ENCODE measurements around the gene PRPSAP2. TPM values are rescaled to one million over a fixed set of nuclear protein-coding genes. Genes with fewer than 3 reads are reported as not detected.
A peak's percentile ranks its signal among the peaks of the same experiment; 100 is the strongest.
"Not testable (repeated sequence)": the region's sequence is repeated elsewhere in the genome, so short reads cannot be mapped to it uniquely, and the experiment has no call there.

PRPSAP2 gene, protein sequence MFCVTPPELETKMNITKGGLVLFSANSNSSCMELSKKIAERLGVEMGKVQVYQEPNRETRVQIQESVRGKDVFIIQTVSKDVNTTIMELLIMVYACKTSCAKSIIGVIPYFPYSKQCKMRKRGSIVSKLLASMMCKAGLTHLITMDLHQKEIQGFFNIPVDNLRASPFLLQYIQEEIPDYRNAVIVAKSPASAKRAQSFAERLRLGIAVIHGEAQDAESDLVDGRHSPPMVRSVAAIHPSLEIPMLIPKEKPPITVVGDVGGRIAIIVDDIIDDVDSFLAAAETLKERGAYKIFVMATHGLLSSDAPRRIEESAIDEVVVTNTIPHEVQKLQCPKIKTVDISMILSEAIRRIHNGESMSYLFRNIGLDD
- total RNA-seq, result 26.3 TPM
- long read RNA-seq, transcript PRPSAP2-201 (12 exons, 1,910 nt), result major isoform, 11 of 26 reads
- long read RNA-seq, partial matches to known transcripts, result 1 of 26 reads
- long read RNA-seq, other reads (novel, unspliced or antisense), result 14 of 26 reads

DNA sequence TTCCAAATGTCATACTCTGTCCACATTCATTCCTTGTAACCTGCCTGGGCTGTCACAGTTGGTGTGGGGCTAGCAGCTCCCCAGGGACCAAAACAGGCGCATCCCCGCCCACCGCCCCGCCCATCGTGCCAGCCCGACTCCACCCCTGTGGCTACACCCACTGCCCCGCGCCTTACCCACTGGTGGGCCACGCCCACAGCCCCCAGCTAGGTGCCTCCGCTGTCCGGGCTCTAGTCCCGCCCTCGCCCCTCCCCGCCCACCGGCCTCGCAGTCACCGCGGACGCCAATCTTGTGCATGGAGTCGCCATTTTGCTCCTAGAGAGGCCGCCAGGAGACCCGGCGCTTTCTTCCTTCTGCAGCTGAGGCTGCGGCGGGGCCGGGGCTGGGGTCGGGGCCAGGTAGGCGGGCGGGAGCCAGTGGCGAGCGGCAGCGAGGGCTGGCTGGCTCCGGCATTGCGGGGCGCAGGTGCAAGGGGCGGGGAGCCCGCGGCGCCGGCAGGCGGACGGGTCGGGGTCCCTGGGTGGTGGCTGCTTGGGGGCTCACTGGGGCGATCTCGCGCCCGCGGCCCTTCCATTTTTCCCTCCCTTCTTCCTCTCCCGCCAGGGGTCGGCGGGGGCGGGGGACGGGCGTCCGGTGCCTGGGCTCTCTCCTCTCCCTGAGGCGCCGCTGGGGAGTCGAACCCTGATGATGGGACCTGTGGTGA lies at the start of gene PRPSAP2:
Gene PRPSAP2 (plus strand): TSS at position 268 of the 703 bp plus-strand sequence. CDS start 7,703 bp downstream, outside the sequence.
- ATAC-seq (peak; percentile 98), DNase-seq (peak; percentile 99)
- Histone ChIP-seq H3K36me3 (no peaks in the 10 kb centered on the region), H3K9me3 (no peaks in the 10 kb centered on the region), H3K4me1 (peaks cover 20% of the 10 kb centered on the region), H3K27me3 (no peaks in the 10 kb centered on the region), H3K27ac (peak within 1 kb of the TSS; percentile 93), H3K4me3 (peak within 1 kb of the TSS; percentile 91)
- TF ChIP-seq, protein P1, sequence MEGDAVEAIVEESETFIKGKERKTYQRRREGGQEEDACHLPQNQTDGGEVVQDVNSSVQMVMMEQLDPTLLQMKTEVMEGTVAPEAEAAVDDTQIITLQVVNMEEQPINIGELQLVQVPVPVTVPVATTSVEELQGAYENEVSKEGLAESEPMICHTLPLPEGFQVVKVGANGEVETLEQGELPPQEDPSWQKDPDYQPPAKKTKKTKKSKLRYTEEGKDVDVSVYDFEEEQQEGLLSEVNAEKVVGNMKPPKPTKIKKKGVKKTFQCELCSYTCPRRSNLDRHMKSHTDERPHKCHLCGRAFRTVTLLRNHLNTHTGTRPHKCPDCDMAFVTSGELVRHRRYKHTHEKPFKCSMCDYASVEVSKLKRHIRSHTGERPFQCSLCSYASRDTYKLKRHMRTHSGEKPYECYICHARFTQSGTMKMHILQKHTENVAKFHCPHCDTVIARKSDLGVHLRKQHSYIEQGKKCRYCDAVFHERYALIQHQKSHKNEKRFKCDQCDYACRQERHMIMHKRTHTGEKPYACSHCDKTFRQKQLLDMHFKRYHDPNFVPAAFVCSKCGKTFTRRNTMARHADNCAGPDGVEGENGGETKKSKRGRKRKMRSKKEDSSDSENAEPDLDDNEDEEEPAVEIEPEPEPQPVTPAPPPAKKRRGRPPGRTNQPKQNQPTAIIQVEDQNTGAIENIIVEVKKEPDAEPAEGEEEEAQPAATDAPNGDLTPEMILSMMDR (IDR thresholded peaks at IDR 0.05), result no peak
- intact Hi-C loops (cut with DNase I), result no loop called here

DNA sequence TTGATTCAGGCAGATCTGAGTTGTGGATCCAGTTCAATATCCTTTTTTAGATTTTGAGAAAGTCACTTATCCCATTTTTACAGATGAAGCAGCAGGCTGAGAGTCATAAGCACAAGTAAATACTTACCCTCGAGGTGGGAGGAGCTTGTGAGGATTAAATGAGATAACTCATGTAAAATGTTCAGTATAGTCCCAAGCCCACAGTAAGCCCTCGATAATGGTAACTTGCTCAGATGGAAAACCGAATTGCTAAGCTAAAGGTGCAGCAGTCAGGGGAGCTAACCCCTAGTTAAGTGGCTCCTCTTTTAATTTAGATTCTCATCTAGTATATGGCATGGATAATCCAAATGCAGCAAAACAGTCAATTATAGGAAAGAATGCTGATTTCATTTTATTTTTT lies 42.0 kb upstream of the PRPSAP2 start:
- H3K27ac ChIP-seq; DNase-seq; H3K36me3 ChIP-seq; H3K4me3 ChIP-seq; H3K9me3 ChIP-seq; intact Hi-C loops (cut with DNase I); H3K4me1 ChIP-seq; H3K27me3 ChIP-seq; ATAC-seq: not testable (repeated sequence)

DNA sequence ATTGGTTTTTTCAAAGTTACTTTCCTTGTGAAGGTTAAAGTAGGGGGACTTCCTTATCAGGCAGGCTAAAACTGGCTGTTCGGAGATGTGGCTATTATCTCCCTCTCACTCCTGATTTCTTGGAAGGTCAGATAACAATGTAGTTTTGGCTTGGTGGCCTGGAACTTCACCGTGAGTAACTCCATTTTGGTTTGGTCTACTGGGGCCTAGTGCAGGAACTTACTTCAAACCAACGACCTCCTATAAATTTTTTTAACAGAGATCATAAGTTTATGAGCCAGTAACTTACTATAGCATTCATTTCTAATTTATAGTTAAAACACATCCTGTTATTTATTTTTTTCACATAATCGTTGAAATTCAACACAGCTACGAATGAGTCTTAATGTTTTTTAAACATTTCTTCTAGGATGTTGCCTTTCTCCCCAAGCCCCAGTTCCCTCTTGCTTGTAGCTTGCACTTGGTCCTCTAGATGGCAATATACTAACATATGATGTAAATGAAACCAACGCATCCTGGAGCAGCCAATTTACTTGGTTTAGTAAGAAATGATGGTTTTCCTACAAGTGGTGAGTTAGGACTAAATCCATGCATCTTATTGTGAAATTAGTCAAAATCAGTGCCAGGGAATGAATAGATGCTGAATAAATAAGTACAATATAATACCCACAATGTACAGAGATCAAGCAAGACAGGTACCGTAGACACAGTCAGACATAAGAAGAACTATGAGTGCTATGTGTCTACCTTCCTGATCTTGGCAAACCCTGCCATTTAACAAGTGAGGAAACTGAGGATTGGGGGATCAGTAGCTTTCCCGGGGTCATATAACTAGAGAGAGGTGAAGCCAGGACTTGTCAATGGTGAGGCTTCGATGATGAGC lies 41.2 kb upstream of the PRPSAP2 start:
- H3K27ac ChIP-seq; intact Hi-C loops (cut with DNase I); H3K4me3 ChIP-seq; H3K9me3 ChIP-seq; DNase-seq; H3K4me1 ChIP-seq; H3K27me3 ChIP-seq; H3K36me3 ChIP-seq: not testable (repeated sequence)
- TF ChIP-seq, protein P1 (IDR thresholded peaks at IDR 0.05), result peak; percentile 75
- ATAC-seq, result peak; percentile 90

DNA sequence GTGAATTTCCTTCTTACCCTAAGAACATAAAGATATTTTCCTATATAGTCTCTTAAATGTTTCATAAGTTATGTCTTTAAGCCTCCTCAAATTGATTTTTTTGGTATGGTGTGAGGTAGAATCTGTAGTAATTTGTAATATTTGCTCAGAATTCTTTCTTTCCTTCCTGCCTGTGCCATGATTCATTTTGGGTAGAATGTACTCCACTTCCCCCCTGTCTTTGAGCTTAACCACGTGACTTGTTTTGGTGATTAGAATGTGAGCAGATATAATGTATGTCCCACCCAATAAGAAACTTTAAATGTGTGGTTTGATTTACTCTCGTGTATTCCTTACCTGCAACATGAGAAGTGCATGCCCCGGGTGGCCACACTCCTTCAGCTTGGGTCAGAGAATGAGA lies 36.5 kb upstream of the PRPSAP2 start:
- DNase-seq; H3K9me3 ChIP-seq; ATAC-seq; H3K27ac ChIP-seq; H3K4me1 ChIP-seq; H3K27me3 ChIP-seq; H3K4me3 ChIP-seq; H3K36me3 ChIP-seq; intact Hi-C loops (cut with DNase I): not testable (repeated sequence)

DNA sequence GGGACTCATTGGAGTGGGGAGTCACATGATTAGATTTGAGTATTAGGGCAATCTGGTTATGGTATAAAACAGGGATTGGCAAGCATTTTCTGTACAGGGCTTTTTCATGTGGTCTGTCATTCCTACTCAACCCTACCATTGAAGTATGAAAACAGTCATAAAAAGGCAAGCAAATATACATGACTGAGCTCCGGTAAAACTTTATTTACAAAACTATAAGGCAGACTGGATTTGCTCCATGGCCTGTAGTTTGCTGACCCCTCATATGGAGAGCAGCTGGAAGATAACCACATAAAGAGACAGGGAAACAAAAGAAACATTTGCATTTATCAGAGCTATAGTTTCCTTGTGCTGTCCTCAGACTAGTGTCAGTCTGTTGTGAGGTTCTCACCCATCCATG lies 30.3 kb upstream of the PRPSAP2 start:
- ATAC-seq; DNase-seq; H3K9me3 ChIP-seq; H3K27me3 ChIP-seq; H3K36me3 ChIP-seq; H3K4me1 ChIP-seq; intact Hi-C loops (cut with DNase I); H3K4me3 ChIP-seq; H3K27ac ChIP-seq: not testable (repeated sequence)

DNA sequence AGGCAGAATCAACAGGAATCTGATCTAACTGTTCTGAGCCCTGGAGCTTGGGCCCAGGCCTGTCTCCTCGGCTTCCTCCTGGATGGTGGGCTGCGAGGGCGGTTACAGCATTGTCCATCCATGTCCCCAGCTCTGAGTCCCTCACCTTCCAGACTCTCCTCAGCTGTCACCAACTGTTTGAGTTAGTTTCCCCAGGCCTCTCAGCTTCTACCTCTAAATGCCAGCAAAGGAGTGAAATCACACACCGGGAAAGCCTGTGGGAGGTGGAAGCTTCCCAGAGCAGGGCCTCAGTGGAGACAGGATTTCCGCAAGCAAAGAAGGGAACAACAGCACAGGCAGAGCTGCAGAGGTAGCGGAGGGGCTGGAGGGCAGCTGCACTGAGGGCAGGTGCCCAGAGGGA lies 9.4 kb upstream of the PRPSAP2 start:
- DNase-seq (no peak), ATAC-seq (no peak)
- Histone ChIP-seq H3K4me3 (no peak overlapping the region), H3K36me3 (no peaks in the 10 kb centered on the region), H3K4me1 (no peaks in the 10 kb centered on the region), H3K9me3 (no peaks in the 10 kb centered on the region), H3K27ac (no peak overlapping the region), H3K27me3 (no peaks in the 10 kb centered on the region)
- TF ChIP-seq, protein P1 (IDR thresholded peaks at IDR 0.05), result no peak
- intact Hi-C loops (cut with DNase I), result no loop called here

Data from upper lobe of right lung (tissue), 1 donor.